ENCODE data around the gene BRCA1. TPM values are rescaled to one million over a fixed set of nuclear protein-coding genes. Genes with fewer than 3 reads are reported as not detected.
"Not testable (repeated sequence)": the region's sequence is repeated elsewhere in the genome, so short reads cannot be mapped to it uniquely, and the experiment has no call there.

The BRCA1 gene
- total RNA-seq, 1 experiment from 2014 or later: 50.8 TPM

DNA sequence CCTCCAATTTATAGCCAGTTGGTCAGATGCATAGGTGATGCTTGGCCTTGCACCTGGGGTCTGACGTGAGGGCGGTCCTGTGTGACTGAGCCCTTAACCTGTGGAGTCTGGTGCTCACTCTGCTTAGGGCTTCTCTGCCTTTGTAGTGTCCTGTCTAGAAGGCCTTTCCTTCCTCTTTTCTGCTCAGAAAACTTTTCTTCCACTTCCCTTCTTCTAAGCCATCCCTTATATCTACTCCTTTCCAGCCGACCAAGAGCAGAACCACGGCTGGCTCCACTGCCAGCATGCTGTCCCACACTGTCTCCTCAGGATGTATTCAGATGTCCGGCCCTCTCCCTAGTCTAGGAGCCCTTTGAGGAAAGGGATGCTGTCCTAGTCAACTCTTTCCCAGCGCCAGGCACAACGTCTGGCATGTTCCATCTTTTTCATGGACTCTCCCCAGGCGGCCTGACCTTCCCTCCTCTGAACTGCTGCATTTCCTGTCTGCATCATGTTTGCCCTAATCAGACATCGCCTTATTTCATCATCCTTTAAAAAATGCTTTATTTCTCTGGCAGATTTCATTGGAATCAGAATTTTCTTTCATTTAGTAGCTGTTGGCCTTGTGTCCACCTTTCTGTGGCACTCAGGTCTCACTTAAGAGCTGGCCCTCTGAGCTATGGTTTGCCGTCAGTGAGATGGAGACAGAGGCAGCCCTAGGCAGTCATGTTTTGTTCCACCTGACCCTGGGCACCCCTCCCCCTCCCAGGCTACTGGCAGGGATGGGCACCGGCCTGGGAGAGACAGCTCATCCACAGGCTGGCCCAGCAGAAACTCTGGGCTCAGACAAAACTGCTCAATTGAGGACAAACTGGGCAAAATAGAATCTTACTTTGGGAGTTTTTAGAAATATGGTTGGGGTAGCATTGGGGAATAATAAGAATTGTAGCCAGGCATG is 15.5 kb upstream of the BRCA1 start:
- TF ChIP-seq CTCF (IDR thresholded peaks at IDR 0.05; ENCODE audit: insufficient read depth in 1 of 2, low read depth in 1 of 2, low read length in 1 of 2, severe bottlenecking in 1 of 2, unreplicated experiment in 1 of 2): no peak
- Mint-ChIP-seq H3K27me3 (ENCODE audit: insufficient read depth, unreplicated experiment) (no peaks in the 10 kb centered on the region), H3K4me1 (ENCODE audit: low read depth, unreplicated experiment) (peaks cover 7% of the 10 kb centered on the region), H3K27ac (ENCODE audit: unreplicated experiment) (no peak overlapping the region), H3K4me3 (ENCODE audit: unreplicated experiment) (no peak overlapping the region), H3K36me3 (ENCODE audit: insufficient read depth, unreplicated experiment) (peaks cover 62% of the 10 kb centered on the region), H3K9me3 (ENCODE audit: unreplicated experiment) (no peaks in the 10 kb centered on the region)
- no TSS peak for BruUV-seq (replicated peaks)
- no peaks in the 10 kb centered on the region; the same call in 1 of the 2 replicates for H3K36me3 ChIP-seq (ENCODE audit: control insufficient read depth, insufficient read depth, low read length)
- intact Hi-C loops (cut with micrococcal nuclease; ENCODE audit: unreplicated experiment): no loop called here
- no peaks in the 10 kb centered on the region for H3K9me3 ChIP-seq
- DNase-seq: no peak
- no peaks in the 10 kb centered on the region for H3K27me3 ChIP-seq (replicated peaks; ENCODE audit: control insufficient read depth, insufficient read depth, low read length)
- no peak overlapping the region for H3K4me3 ChIP-seq (ENCODE audit: low read depth, low read length)
- ChIA-PET POLR2A (no interaction called here), CTCF (no interaction called here)
- no peaks in the 10 kb centered on the region for H3K4me1 ChIP-seq

GRCh38 chr17:43138531-43138930 is 13.4 kb upstream of the BRCA1 start:
- H3K36me3 ChIP-seq (ENCODE audit: control insufficient read depth, insufficient read depth, low read length); H3K27me3 ChIP-seq (replicated peaks; ENCODE audit: control insufficient read depth, insufficient read depth, low read length); H3K4me3 ChIP-seq (ENCODE audit: low read depth, low read length); H3K27ac Mint-ChIP-seq (ENCODE audit: unreplicated experiment); BruUV-seq (replicated peaks); H3K4me1 ChIP-seq; DNase-seq; H3K9me3 ChIP-seq; H3K9me3 Mint-ChIP-seq (ENCODE audit: unreplicated experiment); H3K4me3 Mint-ChIP-seq (ENCODE audit: unreplicated experiment); H3K27me3 Mint-ChIP-seq (ENCODE audit: insufficient read depth, unreplicated experiment); H3K4me1 Mint-ChIP-seq (ENCODE audit: low read depth, unreplicated experiment); intact Hi-C loops (cut with micrococcal nuclease; ENCODE audit: unreplicated experiment): not testable (repeated sequence)
- ChIA-PET CTCF (interaction anchor here (0.7 kb wide), 1 partner anchor 132 kb away, joined by 4 read pairs; no protein-coding TSS in a partner anchor), POLR2A (interaction anchor here (1.6 kb wide), 1 partner anchor 24 kb away, joined by 11 read pairs; no protein-coding TSS in a partner anchor)
- H3K36me3 Mint-ChIP-seq (ENCODE audit: insufficient read depth, unreplicated experiment): peaks cover 64% of the 10 kb centered on the region

GRCh38 chr17:43136574-43136973 is 11.4 kb upstream of the BRCA1 start:
- H3K9me3 Mint-ChIP-seq (ENCODE audit: unreplicated experiment); intact Hi-C loops (cut with micrococcal nuclease; ENCODE audit: unreplicated experiment); POLR2A ChIA-PET; H3K27ac Mint-ChIP-seq (ENCODE audit: unreplicated experiment); H3K27me3 ChIP-seq (replicated peaks; ENCODE audit: control insufficient read depth, insufficient read depth, low read length); H3K4me3 Mint-ChIP-seq (ENCODE audit: unreplicated experiment); DNase-seq; H3K4me1 ChIP-seq; H3K4me3 ChIP-seq (ENCODE audit: low read depth, low read length); H3K27me3 Mint-ChIP-seq (ENCODE audit: insufficient read depth, unreplicated experiment); CTCF ChIA-PET; H3K36me3 ChIP-seq (ENCODE audit: control insufficient read depth, insufficient read depth, low read length); H3K9me3 ChIP-seq; H3K4me1 Mint-ChIP-seq (ENCODE audit: low read depth, unreplicated experiment): not testable (repeated sequence)
- H3K36me3 Mint-ChIP-seq (ENCODE audit: insufficient read depth, unreplicated experiment): peaks cover 70% of the 10 kb centered on the region
- BruUV-seq (replicated peaks): TSS peak; percentile 10

DNA sequence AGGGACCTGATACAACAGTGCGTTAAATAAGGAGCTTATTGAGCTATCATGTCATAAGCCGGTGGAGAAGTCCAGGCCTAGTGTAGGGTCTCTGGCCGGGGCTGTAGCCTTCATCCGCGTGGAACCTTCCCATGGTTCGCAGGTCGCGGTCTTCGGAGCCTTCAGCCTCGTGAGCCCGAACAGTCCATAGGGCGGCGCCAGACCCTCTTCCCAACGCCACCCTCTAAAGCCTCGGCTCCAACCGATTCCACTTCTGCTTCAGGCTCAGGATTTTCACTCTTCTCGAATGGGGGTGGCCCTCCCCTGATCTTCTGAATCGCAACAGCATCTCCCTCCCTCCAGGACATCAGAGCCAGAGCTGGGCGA is 10.3 kb upstream of the BRCA1 start:
- Mint-ChIP-seq H3K4me1 (ENCODE audit: low read depth, unreplicated experiment) (peaks cover 7% of the 10 kb centered on the region), H3K27ac (ENCODE audit: unreplicated experiment) (no peak overlapping the region), H3K27me3 (ENCODE audit: insufficient read depth, unreplicated experiment) (no peaks in the 10 kb centered on the region), H3K36me3 (ENCODE audit: insufficient read depth, unreplicated experiment) (peaks cover 80% of the 10 kb centered on the region), H3K9me3 (ENCODE audit: unreplicated experiment) (no peaks in the 10 kb centered on the region), H3K4me3 (ENCODE audit: unreplicated experiment) (no peak overlapping the region)
- Histone ChIP-seq H3K4me1 (no peaks in the 10 kb centered on the region), H3K4me3 (ENCODE audit: low read depth, low read length) (no peak overlapping the region), H3K9me3 (no peaks in the 10 kb centered on the region), H3K36me3 (ENCODE audit: control insufficient read depth, insufficient read depth, low read length) (peaks cover 8% of the 10 kb centered on the region; the same call in 1 of the 2 replicates), H3K27me3 (replicated peaks; ENCODE audit: control insufficient read depth, insufficient read depth, low read length) (no peaks in the 10 kb centered on the region)
- no TSS peak for BruUV-seq (replicated peaks)
- intact Hi-C loops (cut with micrococcal nuclease; ENCODE audit: unreplicated experiment): no loop called here
- CTCF ChIA-PET: no interaction called here
- no peak for TF ChIP-seq CTCF (IDR thresholded peaks at IDR 0.05; ENCODE audit: insufficient read depth in 1 of 2, low read depth in 1 of 2, low read length in 1 of 2, severe bottlenecking in 1 of 2, unreplicated experiment in 1 of 2)
- POLR2A ChIA-PET: no interaction called here
- DNase-seq: no peak

Data from Caco-2 (cell line).